GM18520 (cell line): ENCODE results near the gene GPANK1.
A peak's percentile ranks its signal among the peaks of the same experiment; 100 is the strongest.

ENCODE experiments used
- ATAC-seq: cut with Tn5 transposase; IDR thresholded peaks from one replicate; pipeline ENCODE4 v1.9.1; 2021; ENCODE audit not compliant: unreplicated experiment

The GPANK1 gene

GRCh38 chr6:31621320-31621939, 43.4 kb downstream of the GPANK1 start:
- ATAC-seq, result no peak

GRCh38 chr6:31620586-31621319, 44.0 kb downstream of the GPANK1 start, which contains the start of gene PRRC2A:
Gene PRRC2A, plus strand, starts transcription at chr6:31620715. Its CDS starts 2,075 bp downstream, at chr6:31622790.
- peak; percentile 44 for ATAC-seq

- peak; percentile 75 for ATAC-seq
Measured at GRCh38 chr6:31619805-31620585, 44.8 kb downstream of the GPANK1 start.

- ATAC-seq, result no peak
Measured at GRCh38 chr6:31617010-31617409, 47.8 kb downstream of the GPANK1 start.

GRCh38 chr6:31615748-31616147, 49.0 kb downstream of the GPANK1 start:
- ATAC-seq, result no peak

GRCh38 chr6:31614684-31615578, 49.9 kb downstream of the GPANK1 start, which contains the start of gene AIF1:
Gene AIF1, plus strand, starts transcription at chr6:31615234. Its CDS starts 96 bp downstream, at chr6:31615330.
- ATAC-seq, result no peak

- ATAC-seq, result no peak
Measured at GRCh38 chr6:31614075-31614619, 50.6 kb downstream of the GPANK1 start.
